GM23338 (cell line): ENCODE measurements around the gene APAF1. TPM values are rescaled to one million over a fixed set of nuclear protein-coding genes. Genes with fewer than 3 reads are reported as not detected.

Experiments used
- ATAC-seq: fragments of 200-7000 bp; cut with Tn5 transposase; 3 replicates; pipeline ENCODE4 v1.9.1; 2020
- DNase-seq: peaks from one replicate; pipeline ENCODE4 v3.0.0-alpha.2; 2015; ENCODE audit warnings: low spot score
- H2AFZ ChIP-seq: fragments of 200-600 bp; sonication (generic); 2 replicates; pipeline ENCODE4 v1.8.0; 2016; ENCODE audit warnings: antibody characterized with exemption, mild to moderate bottlenecking, moderate library complexity
- H3F3A ChIP-seq: fragments of 200-600 bp; sonication (generic); replicated peaks from 2 replicates; pipeline ENCODE4 v1.8.0; 2017; ENCODE audit warnings: antibody characterized with exemption, mixed run types, low read depth
- H3K27ac ChIP-seq: fragments of 200-600 bp; sonication (generic); 2 replicates; pipeline ENCODE4 v1.6.1; 2016; ENCODE audit warnings: low read depth
- H3K27me3 ChIP-seq: fragments of 200-600 bp; sonication (generic); 2 replicates; pipeline ENCODE4 v1.8.0; 2016; ENCODE audit warnings: mild to moderate bottlenecking, mixed run types, moderate library complexity; ENCODE audit not compliant: insufficient read depth
- H3K36me3 ChIP-seq: fragments of 200-600 bp; sonication (generic); 2 replicates; pipeline ENCODE4 v1.8.0; 2016; ENCODE audit warnings: mild to moderate bottlenecking; ENCODE audit not compliant: insufficient read depth
- H3K4me1 ChIP-seq: fragments of 200-600 bp; sonication (generic); 2 replicates; pipeline ENCODE4 v1.8.0; 2016; ENCODE audit warnings: mild to moderate bottlenecking, moderate library complexity; ENCODE audit not compliant: insufficient read depth
- H3K4me2 ChIP-seq: fragments of 200-600 bp; sonication (generic); 2 replicates; pipeline ENCODE4 v1.7.1; 2017; ENCODE audit warnings: mixed run types
- H3K4me3 ChIP-seq: fragments of 200-600 bp; sonication (generic); 2 replicates; pipeline ENCODE4 v1.6.1; 2016; ENCODE audit warnings: mixed run types
- H3K79me2 ChIP-seq: fragments of 200-600 bp; sonication (generic); replicated peaks from 2 replicates; pipeline ENCODE4 v1.8.0; 2017; ENCODE audit warnings: mild to moderate bottlenecking; ENCODE audit not compliant: insufficient read depth
- H3K9me2 ChIP-seq: fragments of 200-600 bp; sonication (generic); 2 replicates; pipeline ENCODE4 v1.8.0; 2017; ENCODE audit not compliant: insufficient read depth
- H4K20me1 ChIP-seq: fragments of 200-600 bp; sonication (generic); replicated peaks from 2 replicates; pipeline ENCODE4 v1.8.0; 2017; ENCODE audit warnings: mild to moderate bottlenecking; ENCODE audit not compliant: insufficient read depth
- H3K27ac Mint-ChIP-seq: 2 replicates; pipeline ENCODE4 v1.8.0; 2020; ENCODE audit warnings: inconsistent platforms, mild to moderate bottlenecking, moderate library complexity, mixed read lengths
- H3K27me3 Mint-ChIP-seq: 3 replicates; pipeline ENCODE4 v1.8.0; 2022; ENCODE audit warnings: low read depth, mild to moderate bottlenecking, moderate library complexity, mixed read lengths, inconsistent platforms; ENCODE audit not compliant: insufficient read depth, poor library complexity
- H3K36me3 Mint-ChIP-seq: 3 replicates; pipeline ENCODE4 v1.8.0; 2021; ENCODE audit warnings: low read depth, mild to moderate bottlenecking, inconsistent platforms, moderate library complexity, mixed read lengths
- H3K4me1 Mint-ChIP-seq: 3 replicates; pipeline ENCODE4 v1.8.0; 2020; ENCODE audit warnings: mild to moderate bottlenecking, inconsistent platforms, mixed read lengths
- H3K4me3 Mint-ChIP-seq: 3 replicates; pipeline ENCODE4 v1.8.0; 2021; ENCODE audit warnings: moderate library complexity, mild to moderate bottlenecking, inconsistent platforms, mixed read lengths
- H3K9me3 Mint-ChIP-seq: 3 replicates; pipeline ENCODE4 v1.8.0; 2020; ENCODE audit warnings: moderate library complexity, mild to moderate bottlenecking, inconsistent platforms, mixed read lengths
- CREB1 ChIP-seq: fragments of 250-450 bp; sonication (Bioruptor Pico); IDR thresholded peaks from 2 replicates; pipeline ENCODE4 v1.5.0; 2020; ENCODE audit warnings: low read depth, mild to moderate bottlenecking, moderate library complexity
- EZH2phosphoT487 ChIP-seq: fragments of 200-600 bp; sonication (generic); IDR thresholded peaks from one replicate; pipeline ENCODE4 v1.8.1; 2018; ENCODE audit warnings: antibody characterized with exemption; ENCODE audit not compliant: unreplicated experiment
- JUNB ChIP-seq: IDR thresholded peaks from one replicate; pipeline ENCODE4 v1.6.1; 2016; ENCODE audit warnings: antibody characterized with exemption; ENCODE audit not compliant: unreplicated experiment
- NANOG ChIP-seq: IDR thresholded peaks from 2 replicates; pipeline ENCODE4 v1.6.1; 2016; ENCODE audit warnings: antibody characterized with exemption, borderline replicate concordance
- POLR2AphosphoS5 ChIP-seq: IDR thresholded peaks from 2 replicates; pipeline ENCODE4 v1.6.1; 2016; ENCODE audit warnings: antibody characterized with exemption, low read depth
- STAT1 ChIP-seq: IDR thresholded peaks from one replicate; pipeline ENCODE4 v1.6.1; 2016; ENCODE audit warnings: antibody characterized with exemption; ENCODE audit not compliant: unreplicated experiment
- ZNF114 ChIP-seq: fragments of 250-450 bp; sonication (Bioruptor Pico); IDR thresholded peaks from 2 replicates; pipeline ENCODE4 v1.5.0; 2020; ENCODE audit warnings: mild to moderate bottlenecking, moderate library complexity
- ZNF331 ChIP-seq: fragments of 250-450 bp; sonication (Bioruptor Pico); IDR thresholded peaks from 2 replicates; pipeline ENCODE4 v1.5.0; 2020; ENCODE audit warnings: low read depth, mild to moderate bottlenecking, moderate library complexity
- polyA plus RNA-seq: library from polyadenylated mRNA; unstranded; fragments of >200 nt; fragmentation: Nextera tagmentation; extraction: Ambion mirVana; gene quantifications from 2 replicates; pipeline ENCODE4 v1.2.1, GENCODE V29; 2016
- total RNA-seq: library from RNA; depleted of rRNA; stranded (reverse); fragments of >200 nt; shearing (Covaris generic); gene quantifications from 2 replicates; pipeline ENCODE4 v1.2.3, GENCODE V29; 2014
- TF ChIP-seq, protein P1 (sequence below): fragments of 250-450 bp; sonication (Bioruptor Pico); IDR thresholded peaks from 2 replicates; pipeline ENCODE4 v1.5.0; 2020; ENCODE audit warnings: mild to moderate bottlenecking, moderate library complexity
- TF ChIP-seq, protein P2 (sequence below): IDR thresholded peaks from 2 replicates; pipeline ENCODE4 v1.6.1; 2016; ENCODE audit warnings: antibody characterized with exemption

Gene APAF1
- total and polyA plus RNA-seq, 2 experiments from 2014 or later, result 12.0 to 31.2 TPM

GRCh38 chr12:98769068-98769467, 124.0 kb downstream of the APAF1 start (continued):
- TF ChIP-seq, protein P1, sequence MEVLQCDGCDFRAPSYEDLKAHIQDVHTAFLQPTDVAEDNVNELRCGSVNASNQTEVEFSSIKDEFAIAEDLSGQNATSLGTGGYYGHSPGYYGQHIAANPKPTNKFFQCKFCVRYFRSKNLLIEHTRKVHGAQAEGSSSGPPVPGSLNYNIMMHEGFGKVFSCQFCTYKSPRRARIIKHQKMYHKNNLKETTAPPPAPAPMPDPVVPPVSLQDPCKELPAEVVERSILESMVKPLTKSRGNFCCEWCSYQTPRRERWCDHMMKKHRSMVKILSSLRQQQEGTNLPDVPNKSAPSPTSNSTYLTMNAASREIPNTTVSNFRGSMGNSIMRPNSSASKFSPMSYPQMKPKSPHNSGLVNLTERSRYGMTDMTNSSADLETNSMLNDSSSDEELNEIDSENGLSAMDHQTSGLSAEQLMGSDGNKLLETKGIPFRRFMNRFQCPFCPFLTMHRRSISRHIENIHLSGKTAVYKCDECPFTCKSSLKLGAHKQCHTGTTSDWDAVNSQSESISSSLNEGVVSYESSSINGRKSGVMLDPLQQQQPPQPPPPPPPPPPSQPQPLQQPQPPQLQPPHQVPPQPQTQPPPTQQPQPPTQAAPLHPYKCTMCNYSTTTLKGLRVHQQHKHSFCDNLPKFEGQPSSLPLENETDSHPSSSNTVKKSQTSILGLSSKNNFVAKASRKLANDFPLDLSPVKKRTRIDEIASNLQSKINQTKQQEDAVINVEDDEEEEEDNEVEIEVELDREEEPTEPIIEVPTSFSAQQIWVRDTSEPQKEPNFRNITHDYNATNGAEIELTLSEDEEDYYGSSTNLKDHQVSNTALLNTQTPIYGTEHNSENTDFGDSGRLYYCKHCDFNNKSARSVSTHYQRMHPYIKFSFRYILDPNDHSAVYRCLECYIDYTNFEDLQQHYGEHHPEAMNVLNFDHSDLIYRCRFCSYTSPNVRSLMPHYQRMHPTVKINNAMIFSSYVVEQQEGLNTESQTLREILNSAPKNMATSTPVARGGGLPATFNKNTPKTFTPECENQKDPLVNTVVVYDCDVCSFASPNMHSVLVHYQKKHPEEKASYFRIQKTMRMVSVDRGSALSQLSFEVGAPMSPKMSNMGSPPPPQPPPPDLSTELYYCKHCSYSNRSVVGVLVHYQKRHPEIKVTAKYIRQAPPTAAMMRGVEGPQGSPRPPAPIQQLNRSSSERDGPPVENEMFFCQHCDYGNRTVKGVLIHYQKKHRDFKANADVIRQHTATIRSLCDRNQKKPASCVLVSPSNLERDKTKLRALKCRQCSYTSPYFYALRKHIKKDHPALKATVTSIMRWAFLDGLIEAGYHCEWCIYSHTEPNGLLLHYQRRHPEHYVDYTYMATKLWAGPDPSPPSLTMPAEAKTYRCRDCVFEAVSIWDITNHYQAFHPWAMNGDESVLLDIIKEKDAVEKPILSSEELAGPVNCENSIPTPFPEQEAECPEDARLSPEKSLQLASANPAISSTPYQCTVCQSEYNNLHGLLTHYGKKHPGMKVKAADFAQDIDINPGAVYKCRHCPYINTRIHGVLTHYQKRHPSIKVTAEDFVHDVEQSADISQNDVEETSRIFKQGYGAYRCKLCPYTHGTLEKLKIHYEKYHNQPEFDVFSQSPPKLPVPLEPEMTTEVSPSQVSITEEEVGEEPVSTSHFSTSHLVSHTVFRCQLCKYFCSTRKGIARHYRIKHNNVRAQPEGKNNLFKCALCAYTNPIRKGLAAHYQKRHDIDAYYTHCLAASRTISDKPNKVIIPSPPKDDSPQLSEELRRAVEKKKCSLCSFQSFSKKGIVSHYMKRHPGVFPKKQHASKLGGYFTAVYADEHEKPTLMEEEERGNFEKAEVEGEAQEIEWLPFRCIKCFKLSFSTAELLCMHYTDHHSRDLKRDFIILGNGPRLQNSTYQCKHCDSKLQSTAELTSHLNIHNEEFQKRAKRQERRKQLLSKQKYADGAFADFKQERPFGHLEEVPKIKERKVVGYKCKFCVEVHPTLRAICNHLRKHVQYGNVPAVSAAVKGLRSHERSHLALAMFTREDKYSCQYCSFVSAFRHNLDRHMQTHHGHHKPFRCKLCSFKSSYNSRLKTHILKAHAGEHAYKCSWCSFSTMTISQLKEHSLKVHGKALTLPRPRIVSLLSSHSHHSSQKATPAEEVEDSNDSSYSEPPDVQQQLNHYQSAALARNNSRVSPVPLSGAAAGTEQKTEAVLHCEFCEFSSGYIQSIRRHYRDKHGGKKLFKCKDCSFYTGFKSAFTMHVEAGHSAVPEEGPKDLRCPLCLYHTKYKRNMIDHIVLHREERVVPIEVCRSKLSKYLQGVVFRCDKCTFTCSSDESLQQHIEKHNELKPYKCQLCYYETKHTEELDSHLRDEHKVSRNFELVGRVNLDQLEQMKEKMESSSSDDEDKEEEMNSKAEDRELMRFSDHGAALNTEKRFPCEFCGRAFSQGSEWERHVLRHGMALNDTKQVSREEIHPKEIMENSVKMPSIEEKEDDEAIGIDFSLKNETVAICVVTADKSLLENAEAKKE (CRISPR knock-in tag), result no peak
- TF ChIP-seq CREB1, result no peak

DNA sequence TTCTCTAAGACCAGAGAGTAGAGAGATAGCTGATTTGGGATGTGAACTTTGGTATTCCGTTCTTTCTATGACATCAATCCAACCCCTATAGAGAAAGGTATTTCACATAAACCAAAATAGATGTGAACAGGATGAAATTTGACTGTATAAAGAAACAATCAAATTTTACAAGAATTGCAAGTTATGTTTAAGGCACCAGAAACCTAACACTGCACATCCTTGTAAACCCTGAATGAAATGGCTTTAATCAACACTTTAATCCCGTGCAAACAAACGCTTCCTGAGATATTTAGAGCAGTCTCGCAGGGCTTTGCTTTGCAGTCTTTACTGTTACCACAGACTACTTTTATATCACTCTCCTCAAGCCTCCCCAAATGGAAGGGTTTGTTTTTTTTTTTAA, 125.1 kb downstream of the APAF1 start:
- no peak overlapping the region for H3K27ac Mint-ChIP-seq
- ATAC-seq, result no peak
- TF ChIP-seq EZH2phosphoT487, result no peak
- TF ChIP-seq ZNF114 (CRISPR knock-in tag), result no peak
- TF ChIP-seq STAT1, result no peak
- TF ChIP-seq, protein P1 (CRISPR knock-in tag), result no peak
- TF ChIP-seq, protein P2, sequence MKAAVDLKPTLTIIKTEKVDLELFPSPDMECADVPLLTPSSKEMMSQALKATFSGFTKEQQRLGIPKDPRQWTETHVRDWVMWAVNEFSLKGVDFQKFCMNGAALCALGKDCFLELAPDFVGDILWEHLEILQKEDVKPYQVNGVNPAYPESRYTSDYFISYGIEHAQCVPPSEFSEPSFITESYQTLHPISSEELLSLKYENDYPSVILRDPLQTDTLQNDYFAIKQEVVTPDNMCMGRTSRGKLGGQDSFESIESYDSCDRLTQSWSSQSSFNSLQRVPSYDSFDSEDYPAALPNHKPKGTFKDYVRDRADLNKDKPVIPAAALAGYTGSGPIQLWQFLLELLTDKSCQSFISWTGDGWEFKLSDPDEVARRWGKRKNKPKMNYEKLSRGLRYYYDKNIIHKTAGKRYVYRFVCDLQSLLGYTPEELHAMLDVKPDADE, result no peak
- TF ChIP-seq POLR2AphosphoS5, result no peak
- TF ChIP-seq NANOG, result no peak
- no peak for TF ChIP-seq ZNF331 (CRISPR knock-in tag)
- no peak for TF ChIP-seq JUNB

More for the DNA sequence above, 125.1 kb downstream of the APAF1 start:
- Histone ChIP-seq H3K27me3 (no peaks in the 10 kb centered on the region), H3K9me2 (no peaks in the 10 kb centered on the region), H4K20me1 (no peaks in the 10 kb centered on the region), H2AFZ (no peak overlapping the region), H3K4me1 (no peaks in the 10 kb centered on the region), H3K27ac (no peak overlapping the region), H3K79me2 (no peaks in the 10 kb centered on the region), H3F3A (no peaks in the 10 kb centered on the region), H3K4me2 (no peak overlapping the region), H3K36me3 (no peaks in the 10 kb centered on the region; the same call in 1 of the 2 replicates), H3K4me3 (no peak overlapping the region)
- peaks cover 4% of the 10 kb centered on the region; the same call in 2 of the 3 replicates for H3K9me3 Mint-ChIP-seq
- no peaks in the 10 kb centered on the region for H3K27me3 Mint-ChIP-seq
- H3K4me1 Mint-ChIP-seq, result no peaks in the 10 kb centered on the region
- no peak overlapping the region for H3K4me3 Mint-ChIP-seq
- no peak for DNase-seq
- peaks cover 8% of the 10 kb centered on the region for H3K36me3 Mint-ChIP-seq
